RWPE1 (cell line): ENCODE measurements around the gene ERBB4.

Experiments
- CTCF ChIA-PET: fragments of 350-600 bp; sonication (Branson Sonifier 250); formaldehyde crosslinking; extraction: SDS; loops from one replicate; lab custom pipeline; 2021; lab: Yijun Ruan, JAX
- POLR2A ChIA-PET: fragments of 400-600 bp; formaldehyde crosslinking; extraction: SDS; loops from one replicate; lab custom pipeline; 2020; ENCODE audit warnings: antibody characterized with exemption; ENCODE audit not compliant: low non-redundant PET; lab: Yijun Ruan, JAX
- DNase-seq: peaks from one replicate; pipeline ENCODE4 v3.0.0; 2012; ENCODE audit warnings: low spot score
- H3K27ac ChIP-seq: fragments of 450-650 bp; 2 replicates; pipeline ENCODE4 v1.5.1; 2017
- TF ChIP-seq, protein P1 (sequence below): fragments of 450-650 bp; conservative IDR thresholded peaks from 2 replicates; pipeline ENCODE4 v1.5.1; 2017; ENCODE audit warnings: low read depth, mild to moderate bottlenecking

Gene ERBB4

DNA sequence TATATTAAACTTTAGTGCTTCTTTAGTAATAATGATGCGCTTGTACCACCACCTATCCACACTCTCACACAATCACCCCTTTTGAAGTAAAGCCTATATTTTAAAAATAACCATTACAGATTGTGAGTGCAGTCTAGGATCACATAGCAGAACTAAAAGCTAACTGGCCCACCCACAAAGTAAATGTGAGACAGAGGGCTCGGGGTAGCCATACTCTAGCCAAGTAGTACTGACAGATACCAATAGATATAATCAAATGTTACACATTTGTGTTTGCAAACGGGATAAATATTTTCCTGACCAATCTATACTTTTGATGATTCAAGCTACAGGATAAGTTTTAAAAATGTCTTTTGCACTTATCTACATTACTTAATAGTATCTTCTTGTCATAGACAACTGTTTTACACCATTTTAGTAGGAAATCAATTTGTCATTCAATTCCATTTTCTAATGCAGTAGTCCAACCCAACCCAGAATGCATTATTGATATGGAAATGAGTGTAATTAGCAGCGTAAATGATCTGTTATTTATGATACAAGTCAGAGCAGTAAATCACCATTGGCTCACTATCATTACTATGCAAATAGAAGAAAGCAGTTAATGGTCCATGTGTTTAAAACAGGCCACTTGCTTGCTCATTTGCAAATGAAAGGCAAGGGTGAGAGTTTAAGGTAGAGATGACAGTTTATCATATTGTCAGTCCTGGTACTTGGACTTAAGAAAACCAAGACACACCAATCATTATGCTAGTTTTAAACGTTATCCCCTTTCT is 111.8 kb downstream of the ERBB4 start:
- ChIA-PET POLR2A (no interaction called here), CTCF (no interaction called here)
- TF ChIP-seq, protein P1, sequence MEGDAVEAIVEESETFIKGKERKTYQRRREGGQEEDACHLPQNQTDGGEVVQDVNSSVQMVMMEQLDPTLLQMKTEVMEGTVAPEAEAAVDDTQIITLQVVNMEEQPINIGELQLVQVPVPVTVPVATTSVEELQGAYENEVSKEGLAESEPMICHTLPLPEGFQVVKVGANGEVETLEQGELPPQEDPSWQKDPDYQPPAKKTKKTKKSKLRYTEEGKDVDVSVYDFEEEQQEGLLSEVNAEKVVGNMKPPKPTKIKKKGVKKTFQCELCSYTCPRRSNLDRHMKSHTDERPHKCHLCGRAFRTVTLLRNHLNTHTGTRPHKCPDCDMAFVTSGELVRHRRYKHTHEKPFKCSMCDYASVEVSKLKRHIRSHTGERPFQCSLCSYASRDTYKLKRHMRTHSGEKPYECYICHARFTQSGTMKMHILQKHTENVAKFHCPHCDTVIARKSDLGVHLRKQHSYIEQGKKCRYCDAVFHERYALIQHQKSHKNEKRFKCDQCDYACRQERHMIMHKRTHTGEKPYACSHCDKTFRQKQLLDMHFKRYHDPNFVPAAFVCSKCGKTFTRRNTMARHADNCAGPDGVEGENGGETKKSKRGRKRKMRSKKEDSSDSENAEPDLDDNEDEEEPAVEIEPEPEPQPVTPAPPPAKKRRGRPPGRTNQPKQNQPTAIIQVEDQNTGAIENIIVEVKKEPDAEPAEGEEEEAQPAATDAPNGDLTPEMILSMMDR: no peak
- no peak for DNase-seq
- no peak overlapping the region for H3K27ac ChIP-seq

DNA sequence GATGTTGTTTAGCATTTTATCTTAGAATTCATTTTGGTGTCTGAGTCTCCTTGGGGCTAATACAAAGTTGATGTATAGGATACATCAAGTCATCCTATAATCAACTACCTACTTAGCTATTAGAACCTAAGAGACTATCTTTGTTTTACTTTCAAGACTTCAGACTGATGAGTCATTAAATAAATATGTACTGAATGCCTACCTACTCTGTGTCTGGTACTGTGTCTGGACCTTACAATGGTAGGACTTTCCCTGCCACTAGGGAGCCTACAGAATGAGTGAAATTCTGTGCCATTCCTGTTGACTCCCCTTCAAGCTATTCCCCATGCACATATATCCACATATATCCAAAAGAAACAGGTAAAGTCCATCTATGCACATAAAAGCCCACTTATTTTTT is 114.5 kb downstream of the ERBB4 start:
- peak; percentile 3 for DNase-seq
- ChIA-PET CTCF (interaction anchor here (0.6 kb wide), 1 partner anchor 993 kb away, joined by 4 read pairs; no protein-coding TSS in a partner anchor), POLR2A (no interaction called here)
- H3K27ac ChIP-seq: no peak overlapping the region
- TF ChIP-seq, protein P1: no peak

DNA sequence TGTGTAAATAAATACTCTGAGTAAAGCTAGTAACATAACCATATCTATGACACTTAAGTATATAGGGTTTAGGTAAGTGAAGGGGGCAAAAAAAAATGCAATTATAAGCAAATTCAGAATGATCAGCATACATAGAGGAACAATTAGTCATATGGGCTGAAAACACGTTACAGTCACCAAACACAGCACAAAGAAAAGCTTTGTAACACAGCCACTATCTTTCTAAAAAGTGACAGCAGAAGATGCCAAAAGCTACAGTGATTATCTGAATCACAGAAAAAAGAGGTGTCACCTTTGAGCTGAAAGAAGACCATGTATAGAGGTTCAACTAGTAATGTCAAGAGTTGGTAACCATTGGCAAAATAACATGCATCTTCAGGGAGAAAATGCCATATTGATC is 115.5 kb downstream of the ERBB4 start:
- POLR2A ChIA-PET: no interaction called here
- no peak overlapping the region for H3K27ac ChIP-seq
- TF ChIP-seq, protein P1: no peak
- CTCF ChIA-PET: no interaction called here
- no peak for DNase-seq

DNA sequence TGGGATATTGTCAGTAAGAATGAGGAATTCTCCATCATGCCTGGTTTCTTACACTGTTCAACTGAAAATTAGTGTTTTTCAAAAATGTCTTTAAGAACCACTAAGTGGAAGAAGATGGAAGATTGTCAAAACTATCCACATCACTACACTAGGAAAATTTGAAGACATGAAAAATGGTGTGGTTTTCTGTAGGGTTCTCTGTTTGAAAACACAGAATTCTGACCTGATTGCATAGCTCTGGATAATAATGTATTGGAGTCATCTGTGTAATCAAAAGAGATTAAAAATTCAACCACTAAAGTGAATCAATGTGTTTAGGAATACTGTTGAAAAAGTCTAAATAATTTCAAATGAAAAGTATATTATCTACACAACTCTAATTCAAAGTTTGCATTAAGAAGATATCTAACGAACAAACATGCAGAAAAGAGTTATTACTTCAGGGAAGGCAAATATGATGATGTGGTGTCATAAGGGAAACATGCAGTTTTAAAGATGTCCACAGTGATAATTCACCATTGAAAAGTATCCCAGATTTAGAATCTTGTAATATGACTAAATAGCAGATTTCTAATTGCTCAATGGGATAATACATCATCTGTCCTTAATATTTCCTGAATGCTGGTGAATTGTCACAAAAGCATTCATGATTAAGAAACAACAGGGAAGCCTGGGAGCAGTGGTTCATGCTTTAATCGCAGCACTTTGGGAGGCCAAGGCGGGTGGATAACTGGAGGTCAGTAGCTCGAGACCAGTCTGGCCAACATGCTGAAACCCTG is 116.9 kb downstream of the ERBB4 start:
- POLR2A ChIA-PET: no interaction called here
- no peak for DNase-seq
- H3K27ac ChIP-seq: no peak overlapping the region
- CTCF ChIA-PET: no interaction called here
- TF ChIP-seq, protein P1: no peak

DNA sequence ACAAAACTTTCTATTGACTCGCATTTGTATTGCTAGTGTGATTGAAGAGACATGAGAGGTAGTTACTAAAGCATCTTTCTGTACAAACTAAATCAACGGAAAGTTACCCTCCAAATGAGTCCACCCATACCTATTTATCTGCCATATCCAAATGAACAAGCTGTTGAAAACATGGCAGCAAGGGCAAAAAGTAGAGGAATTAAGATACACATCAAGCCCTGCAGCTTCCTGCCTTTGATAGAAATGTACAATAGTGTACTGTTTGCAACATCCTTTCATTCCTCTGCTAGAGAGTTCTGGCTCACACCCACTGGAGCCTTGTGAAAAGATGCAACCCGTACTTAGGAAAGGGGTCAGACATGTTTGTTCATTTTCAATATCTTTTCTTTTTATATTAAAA is 122.5 kb downstream of the ERBB4 start:
- H3K27ac ChIP-seq: no peak overlapping the region
- DNase-seq: no peak
- TF ChIP-seq, protein P1: no peak
- CTCF ChIA-PET: no interaction called here
- POLR2A ChIA-PET: no interaction called here

DNA sequence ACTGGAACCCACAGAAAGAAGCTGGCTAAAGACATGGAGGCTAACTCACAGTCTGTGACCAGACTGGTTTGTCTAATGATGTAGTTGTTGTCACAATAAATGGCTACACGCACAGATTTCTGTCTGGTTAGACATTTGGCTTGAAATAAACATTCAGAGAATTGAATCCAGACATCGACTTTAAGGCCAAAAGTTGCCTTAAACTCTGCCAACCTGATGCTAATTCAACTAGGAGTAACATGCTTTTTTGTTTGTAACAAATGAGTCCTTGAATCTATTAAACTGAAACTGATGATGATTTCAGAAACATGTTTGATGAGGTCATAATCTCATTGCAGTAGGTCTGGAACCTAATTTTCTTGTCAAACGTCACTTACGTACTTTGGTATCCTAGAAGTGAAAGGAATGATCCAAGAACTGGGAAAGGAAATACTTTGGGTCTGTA is 123.8 kb downstream of the ERBB4 start:
- TF ChIP-seq, protein P1: no peak
- no peak for DNase-seq
- ChIA-PET POLR2A (no interaction called here), CTCF (no interaction called here)
- H3K27ac ChIP-seq: no peak overlapping the region
